ENCODE measurements around the gene FOXO1.

- TF ChIP-seq POLR2AphosphoS5 (IDR thresholded peaks at IDR 0.05; ENCODE audit: low read depth, low read length) (no peak), POLR2A (IDR thresholded peaks at IDR 0.05; ENCODE audit: low read depth, low read length) (no peak)
Measured at GRCh38 chr13:40618581-40619478, 47.6 kb downstream of the FOXO1 start.

Measured in GM12892 (cell line).